SK-N-MC (cell line): Measurements from ENCODE around the gene HAUS1.

Experiments
- EZH2 ChIP-seq: fragments of 200-600 bp; sonication (generic); IDR thresholded peaks from one replicate; pipeline ENCODE4 v1.6.1; 2017; ENCODE audit warnings: antibody characterized with exemption
- POLR2AphosphoS5 ChIP-seq: IDR thresholded peaks from 2 replicates; pipeline ENCODE4 v1.6.1; 2012; ENCODE audit warnings: mild to moderate bottlenecking, low read depth, low read length, borderline replicate concordance

DNA sequence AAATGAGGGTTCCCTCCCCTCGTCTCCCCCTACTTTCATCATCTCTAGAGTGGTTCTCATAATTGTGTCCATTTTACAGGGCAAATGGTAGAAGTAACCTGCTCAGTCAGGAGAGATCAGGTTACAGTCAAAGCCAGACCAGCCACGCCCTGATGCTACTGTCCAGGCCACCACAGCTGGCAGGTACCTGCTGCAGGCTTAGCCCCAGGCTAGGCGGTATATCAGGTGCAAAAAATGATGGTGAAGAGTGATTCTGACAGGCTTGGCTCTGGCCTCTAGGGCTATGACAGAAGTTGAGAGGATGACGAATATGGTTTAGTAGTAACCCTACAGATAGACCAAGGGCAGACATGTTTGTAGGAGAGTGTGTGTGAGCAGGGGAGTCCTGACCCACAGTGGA lies 67.1 kb downstream of the HAUS1 start:
- TF ChIP-seq EZH2 = no peak
- no peak for TF ChIP-seq POLR2AphosphoS5
